HepG2 (cell line): ENCODE results near the gene RARS2. TPM values are rescaled to one million over a fixed set of nuclear protein-coding genes. Genes with fewer than 3 reads are reported as not detected.
A peak's percentile ranks its signal among the peaks of the same experiment; 100 is the strongest.

Experiments used
- ATAC-seq: fragments of 200-7000 bp; cut with Tn5 transposase; 3 replicates; pipeline ENCODE4 v1.9.1; 2020; ENCODE audit warnings: mild to moderate bottlenecking, moderate library complexity
- BruUV-seq: library from RNA; stranded (reverse); fragments of 400-500 nt; replicated peaks from 2 replicates; lab custom pipeline; 2021; lab: Mats Ljungman, UMichigan
- CTCF ChIA-PET: fragments of 300-600 bp; formaldehyde crosslinking; extraction: SDS; loops from one replicate; lab custom pipeline; 2021; ENCODE audit warnings: low total read pairs, inconsistent platforms, low intra/inter-chr PET ratio; lab: Yijun Ruan, JAX
- POLR2A ChIA-PET: fragments of 350-600 bp; sonication (Branson Sonifier 250); formaldehyde crosslinking; loops from one replicate; lab custom pipeline; 2020; ENCODE audit warnings: antibody characterized with exemption, inconsistent platforms; lab: Yijun Ruan, JAX
- DNase-seq: peaks from one replicate; pipeline ENCODE4 v3.0.0-alpha.2; 2015; ENCODE audit warnings: low spot score
- FAIRE-seq: peaks from 3 replicates; lab custom pipeline; 2011; peaks lifted over from hg19 to GRCh38; lab: Jason Lieb, UNC
- H2AFZ ChIP-seq: one replicate; pipeline ENCODE4 v1.6.1; 2011; ENCODE audit warnings: low read length, inconsistent platforms
- H3K27ac ChIP-seq: fragments of 300-600 bp; 3 replicates; pipeline ENCODE4 v1.8.0; 2011; ENCODE audit warnings: mixed run types, mild to moderate bottlenecking, mixed read lengths, low read length, inconsistent platforms; ENCODE audit not compliant: insufficient read depth; ENCODE audit errors: extremely low read length
- H3K27me3 ChIP-seq, 2 experiments: fragments of 200-600 bp in 1 of 2; 2 replicates in 1 of 2; 3 replicates in 1 of 2; pipeline versions ENCODE4 v1.6.0 to v1.8.0; 2011; ENCODE audit warnings: low read length in 2 of 2, mild to moderate bottlenecking in 2 of 2, moderate library complexity in 2 of 2, inconsistent platforms in 1 of 2; ENCODE audit not compliant: insufficient read depth in 2 of 2, control insufficient read depth in 1 of 2
- H3K36me3 ChIP-seq, 2 experiments: fragments of 200-600 bp in 1 of 2; replicated peaks in 1 of 2; 2 replicates in 1 of 2; 3 replicates in 1 of 2; pipeline versions ENCODE4 v1.5.1 to v1.8.0; 2011; ENCODE audit warnings: low read length in 2 of 2, inconsistent platforms in 1 of 2; ENCODE audit not compliant: insufficient read depth in 2 of 2, control insufficient read depth in 1 of 2
- H3K4me1 ChIP-seq: 2 replicates; pipeline ENCODE4 v1.5.1; 2012; ENCODE audit warnings: low read length, inconsistent platforms; ENCODE audit not compliant: insufficient read depth
- H3K4me2 ChIP-seq: 2 replicates; pipeline ENCODE4 v1.6.0; 2011; ENCODE audit warnings: low read depth, low read length, inconsistent platforms
- H3K4me3 ChIP-seq, 3 experiments: fragments of 200-600 bp in 1 of 3; sonication (generic), shearing (Covaris generic) in 1 of 3; replicated peaks in 1 of 3; 2 replicates each; pipeline ENCODE4 v1.5.1; 2011 to 2016; ENCODE audit warnings: low read length in 3 of 3, inconsistent platforms in 2 of 3, low read depth in 2 of 3, mild to moderate bottlenecking in 2 of 3, control low read depth in 1 of 3, mixed read lengths in 1 of 3; ENCODE audit not compliant: insufficient read depth in 1 of 3
- H3K79me2 ChIP-seq: one replicate; pipeline ENCODE4 v1.6.1; 2011; ENCODE audit warnings: low read length, inconsistent platforms; ENCODE audit not compliant: insufficient read depth
- H3K9ac ChIP-seq: 2 replicates; pipeline ENCODE4 v1.6.0; 2011; ENCODE audit warnings: mild to moderate bottlenecking, low read depth, low read length, inconsistent platforms; ENCODE audit not compliant: insufficient read depth
- H3K9me3 ChIP-seq: 2 replicates; pipeline ENCODE4 v1.5.1; 2012; ENCODE audit warnings: mild to moderate bottlenecking, low read length
- H4K20me1 ChIP-seq: 2 replicates; pipeline ENCODE4 v1.6.0; 2011; ENCODE audit warnings: inconsistent platforms, mild to moderate bottlenecking, low read length, moderate library complexity; ENCODE audit not compliant: insufficient read depth
- CBX2 ChIP-seq, 2 experiments: fragments of 200-600 bp in 1 of 2; sonication (generic); formaldehyde crosslinking in 1 of 2; IDR thresholded peaks; 2 replicates each; pipeline versions ENCODE4 v1.7.0 to v1.8.1; 2018 to 2022; ENCODE audit warnings: low read depth in 2 of 2, low read length in 1 of 2, mild to moderate bottlenecking in 1 of 2, missing genetic modification reagents in 1 of 2
- MAFF ChIP-seq: IDR thresholded peaks from 2 replicates; pipeline ENCODE4 v1.6.1; 2011; ENCODE audit warnings: low read depth, low read length, improper control_type of control experiment
- MAFK ChIP-seq, 2 experiments: IDR thresholded peaks in 1 of 2; conservative IDR thresholded peaks in 1 of 2; 2 replicates each; pipeline ENCODE4 v1.6.1; 2011; ENCODE audit warnings: improper control_type of control experiment in 2 of 2, low read length in 2 of 2
- NFE2 ChIP-seq: sonication (generic); formaldehyde crosslinking; IDR thresholded peaks from 2 replicates; pipeline ENCODE4 v1.4.0; 2020; ENCODE audit warnings: missing genetic modification reagents
- PPARG ChIP-seq: conservative IDR thresholded peaks from 2 replicates; pipeline ENCODE4 v1.6.1; 2016; ENCODE audit warnings: missing biosample characterization, missing genetic modification reagents
- SP1 ChIP-seq, 2 experiments: fragments of 450-650 bp in 1 of 2; sonication (generic) in 1 of 2; formaldehyde crosslinking in 1 of 2; IDR thresholded peaks; 2 replicates each; pipeline versions ENCODE4 v1.4.0 to v1.6.1; 2016 to 2020; ENCODE audit warnings: missing genetic modification reagents in 1 of 2
- SRF ChIP-seq: IDR thresholded peaks from 2 replicates; pipeline ENCODE4 v1.6.1; 2011; ENCODE audit warnings: mild to moderate bottlenecking, low read depth, low read length, moderate library complexity
- WGBS: methylation state at CpG from one replicate; pipeline ENCODE4 v1.1.6; 2017; ENCODE audit warnings: low lambda C conversion rate; 5-methylcytosine and 5-hydroxymethylcytosine counted together
- in situ Hi-C: cut with HindIII; loops from 2 replicates; pipeline ENCODE4 v1.10.0; 2017; ENCODE audit warnings: low pct_unique_long_range_greater_than_20kb; ENCODE audit not compliant: extremely low pct_ligation_motif_present
- intact Hi-C: fragments of 100-400 bp; cut with micrococcal nuclease; formaldehyde crosslinking; loops from one replicate; pipeline ENCODE4 v1.10.0; 2022; ENCODE audit not compliant: unreplicated experiment
- polyA plus RNA-seq, 8 experiments: library from polyadenylated mRNA; depleted of rRNA in 3 of 8; stranded (reverse) in 7 of 8; unstranded in 1 of 8; fragments of >200 nt; fragmentation: Illumina TruSeq in 4 of 8; extraction: Trizol in 4 of 8; gene quantifications; 2 replicates each; pipeline versions ENCODE4 v1.2.1 to v1.2.3, GENCODE V29; 2011 to 2016; ENCODE audit warnings: low read depth in 4 of 8, missing spikeins in 1 of 8, mixed read lengths in 1 of 8; ENCODE audit not compliant: insufficient read depth in 1 of 8
- total RNA-seq, 5 experiments: library from RNA; depleted of rRNA; stranded (reverse); fragments of >200 nt; fragmentation: Illumina TruSeq; extraction: Trizol; gene quantifications; 2 replicates each; pipeline ENCODE4 v1.2.3, GENCODE V29; 2016; ENCODE audit warnings: low read depth in 1 of 5
- TF ChIP-seq, protein P1 (sequence below): sonication (generic); formaldehyde crosslinking; IDR thresholded peaks from 2 replicates; pipeline ENCODE4 v1.4.0; 2020; ENCODE audit warnings: missing genetic modification reagents, borderline replicate concordance
- TF ChIP-seq, protein P2 (sequence below): sonication (generic); formaldehyde crosslinking; IDR thresholded peaks from 2 replicates; pipeline ENCODE4 v1.4.0; 2020; ENCODE audit warnings: missing genetic modification reagents

RARS2 gene
- total and polyA plus RNA-seq, 2 of the 13 experiments (the other 11 are each of a cell fraction or from before 2014, with no cell fraction given): 23.4 to 80.1 TPM

GRCh38 chr6:87544474-87544735 is 45.4 kb downstream of the RARS2 start (continued):
- TF ChIP-seq, protein P1, sequence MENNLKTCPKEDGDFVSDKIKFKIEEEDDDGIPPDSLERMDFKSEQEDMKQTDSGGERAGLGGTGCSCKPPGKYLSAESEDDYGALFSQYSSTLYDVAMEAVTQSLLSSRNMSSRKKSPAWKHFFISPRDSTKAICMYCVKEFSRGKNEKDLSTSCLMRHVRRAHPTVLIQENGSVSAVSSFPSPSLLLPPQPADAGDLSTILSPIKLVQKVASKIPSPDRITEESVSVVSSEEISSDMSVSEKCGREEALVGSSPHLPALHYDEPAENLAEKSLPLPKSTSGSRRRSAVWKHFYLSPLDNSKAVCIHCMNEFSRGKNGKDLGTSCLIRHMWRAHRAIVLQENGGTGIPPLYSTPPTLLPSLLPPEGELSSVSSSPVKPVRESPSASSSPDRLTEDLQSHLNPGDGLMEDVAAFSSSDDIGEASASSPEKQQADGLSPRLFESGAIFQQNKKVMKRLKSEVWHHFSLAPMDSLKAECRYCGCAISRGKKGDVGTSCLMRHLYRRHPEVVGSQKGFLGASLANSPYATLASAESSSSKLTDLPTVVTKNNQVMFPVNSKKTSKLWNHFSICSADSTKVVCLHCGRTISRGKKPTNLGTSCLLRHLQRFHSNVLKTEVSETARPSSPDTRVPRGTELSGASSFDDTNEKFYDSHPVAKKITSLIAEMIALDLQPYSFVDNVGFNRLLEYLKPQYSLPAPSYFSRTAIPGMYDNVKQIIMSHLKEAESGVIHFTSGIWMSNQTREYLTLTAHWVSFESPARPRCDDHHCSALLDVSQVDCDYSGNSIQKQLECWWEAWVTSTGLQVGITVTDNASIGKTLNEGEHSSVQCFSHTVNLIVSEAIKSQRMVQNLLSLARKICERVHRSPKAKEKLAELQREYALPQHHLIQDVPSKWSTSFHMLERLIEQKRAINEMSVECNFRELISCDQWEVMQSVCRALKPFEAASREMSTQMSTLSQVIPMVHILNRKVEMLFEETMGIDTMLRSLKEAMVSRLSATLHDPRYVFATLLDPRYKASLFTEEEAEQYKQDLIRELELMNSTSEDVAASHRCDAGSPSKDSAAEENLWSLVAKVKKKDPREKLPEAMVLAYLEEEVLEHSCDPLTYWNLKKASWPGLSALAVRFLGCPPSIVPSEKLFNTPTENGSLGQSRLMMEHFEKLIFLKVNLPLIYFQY (CRISPR knock-in tag): no peak
- TF ChIP-seq NFE2 (CRISPR knock-in tag) (no peak), PPARG (CRISPR knock-in tag) (no peak), SRF (no peak)
- TF ChIP-seq, protein P2, sequence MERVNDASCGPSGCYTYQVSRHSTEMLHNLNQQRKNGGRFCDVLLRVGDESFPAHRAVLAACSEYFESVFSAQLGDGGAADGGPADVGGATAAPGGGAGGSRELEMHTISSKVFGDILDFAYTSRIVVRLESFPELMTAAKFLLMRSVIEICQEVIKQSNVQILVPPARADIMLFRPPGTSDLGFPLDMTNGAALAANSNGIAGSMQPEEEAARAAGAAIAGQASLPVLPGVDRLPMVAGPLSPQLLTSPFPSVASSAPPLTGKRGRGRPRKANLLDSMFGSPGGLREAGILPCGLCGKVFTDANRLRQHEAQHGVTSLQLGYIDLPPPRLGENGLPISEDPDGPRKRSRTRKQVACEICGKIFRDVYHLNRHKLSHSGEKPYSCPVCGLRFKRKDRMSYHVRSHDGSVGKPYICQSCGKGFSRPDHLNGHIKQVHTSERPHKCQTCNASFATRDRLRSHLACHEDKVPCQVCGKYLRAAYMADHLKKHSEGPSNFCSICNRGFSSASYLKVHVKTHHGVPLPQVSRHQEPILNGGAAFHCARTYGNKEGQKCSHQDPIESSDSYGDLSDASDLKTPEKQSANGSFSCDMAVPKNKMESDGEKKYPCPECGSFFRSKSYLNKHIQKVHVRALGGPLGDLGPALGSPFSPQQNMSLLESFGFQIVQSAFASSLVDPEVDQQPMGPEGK (CRISPR knock-in tag): no peak

DNA sequence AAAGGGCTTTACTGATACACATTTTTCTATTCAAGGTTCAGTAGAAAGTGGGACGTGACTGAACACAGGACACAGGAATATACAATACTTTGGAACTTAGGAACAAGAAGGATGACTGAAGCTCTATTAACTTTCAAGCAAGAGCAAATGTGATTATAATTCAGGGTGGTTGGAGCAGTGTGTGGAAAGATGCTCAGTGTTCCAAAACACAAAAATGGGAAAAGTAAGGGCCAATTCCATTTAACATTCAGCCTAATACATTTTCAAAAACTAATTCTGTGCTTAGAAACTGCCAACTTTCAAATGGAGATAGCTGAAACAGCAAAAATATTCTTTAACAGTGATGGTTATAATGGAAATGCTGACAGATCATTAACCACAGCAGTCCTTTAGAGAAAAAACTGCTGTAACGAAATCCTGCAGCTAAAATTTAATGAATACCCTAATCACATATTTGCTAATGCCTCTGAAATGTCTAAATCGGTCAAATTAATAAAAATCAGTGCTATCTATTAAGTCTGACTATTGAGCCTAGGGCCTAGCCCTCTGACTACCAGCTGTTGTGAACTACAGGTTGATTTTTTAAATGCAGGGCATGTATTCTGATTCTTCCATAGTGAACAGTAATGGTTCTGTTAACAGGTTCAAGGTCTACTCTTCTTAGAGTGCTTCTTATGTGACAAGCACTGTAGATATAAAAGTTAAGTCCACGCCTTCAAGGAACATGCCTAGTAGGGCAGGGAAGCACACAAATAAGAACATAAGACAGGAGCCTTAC is 45.9 kb downstream of the RARS2 start:
- FAIRE-seq: no peak
- BruUV-seq: no TSS peak
- Histone ChIP-seq H3K79me2 (peaks cover 4% of the 10 kb centered on the region), H3K27ac (no peak overlapping the region), H3K9me3 (no peaks in the 10 kb centered on the region), H3K4me3 (no peak overlapping the region), H3K4me1 (no peaks in the 10 kb centered on the region), H2AFZ (no peak overlapping the region), H3K9ac (no peak overlapping the region), H3K4me2 (no peak overlapping the region), H3K27me3 (no peaks in the 10 kb centered on the region), H3K36me3 (peaks cover 7 to 76% of the 10 kb centered on the region in 2 experiments), H4K20me1 (no peaks in the 10 kb centered on the region)
- ATAC-seq: no peak
- in situ Hi-C loops: no loop called here
- WGBS: 95% methylated on average over 4 of the region's 4 CpGs
- CTCF ChIA-PET: no interaction called here
- POLR2A ChIA-PET: no interaction called here
- intact Hi-C loops: no loop called here
- no peak for DNase-seq
- TF ChIP-seq CBX2 (IDR thresholded peaks at IDR 0.05; ENCODE audit: low read depth, low read length): no peak
- no peak for TF ChIP-seq CBX2 (CRISPR knock-in tag; IDR thresholded peaks at IDR 0.05; ENCODE audit: low read depth)
- peak; percentile 34 to 67; a peak in 3 of 4 replicates for TF ChIP-seq MAFK (conservative IDR thresholded peaks at IDR 0.05 in 1 of 2, IDR thresholded peaks at IDR 0.05 in 1 of 2; ENCODE audit: low read length in 2 of 2)
- TF ChIP-seq SP1 (IDR thresholded peaks at IDR 0.05): no peak
- no peak for TF ChIP-seq SP1 (CRISPR knock-in tag; IDR thresholded peaks at IDR 0.05)
- TF ChIP-seq MAFF: peak; percentile 57; the same call in 1 of the 2 replicates
- TF ChIP-seq, all 625 proteins: peak for 2
